ENCODE data around the gene NEBL. TPM values are rescaled to one million over a fixed set of nuclear protein-coding genes. Genes with fewer than 3 reads are reported as not detected.

NEBL gene
- total and polyA plus RNA-seq, 2 of the 4 experiments (the other 2 are of a cell fraction) = under 0.01 TPM

DNA sequence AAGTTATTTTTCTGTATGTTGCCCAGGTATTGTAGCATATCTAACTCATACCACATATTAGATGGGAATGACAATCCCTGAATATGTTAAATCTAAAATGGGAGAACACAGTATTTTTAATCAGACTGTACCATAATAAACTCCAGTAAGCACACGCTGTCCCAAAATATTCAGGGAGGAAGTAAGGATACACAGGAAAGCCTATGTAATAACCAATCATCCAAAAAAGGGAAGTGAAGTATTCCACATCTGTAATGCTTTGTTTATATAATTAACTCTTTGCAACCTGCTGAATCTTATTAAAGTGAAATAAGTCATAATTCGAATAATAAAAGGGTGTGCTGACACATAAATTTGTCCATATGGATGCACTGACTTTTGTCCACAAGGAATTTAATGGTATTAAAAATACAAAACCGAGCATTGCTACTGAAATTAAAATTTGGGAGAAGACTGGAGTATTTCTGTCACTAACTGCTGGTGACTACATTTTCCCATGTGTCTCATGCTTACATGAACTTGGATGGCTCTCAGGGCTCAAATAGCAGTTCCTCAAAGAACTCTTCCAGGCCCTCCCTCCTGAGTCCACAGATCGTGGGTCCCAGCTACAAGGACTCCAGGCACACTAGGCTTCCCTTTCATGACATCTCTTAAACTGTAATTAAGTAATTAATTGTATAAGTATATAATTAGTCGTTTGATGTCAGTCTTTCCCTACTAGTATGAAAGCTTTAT, 120.6 kb downstream of the NEBL start:
- ATAC-seq (ENCODE audit: low read depth) = no peak
- H3K36me3 ChIP-seq (ENCODE audit: control insufficient read depth, insufficient read depth, low read length) = no peaks in the 10 kb centered on the region
- no peak for TF ChIP-seq SMC3 (IDR thresholded peaks at IDR 0.05; ENCODE audit: low read depth, low read length)
- no peak for TF ChIP-seq FOS (IDR thresholded peaks at IDR 0.05; ENCODE audit: low read depth, low read length)
- no peak for TF ChIP-seq POLR2A (IDR thresholded peaks at IDR 0.05; ENCODE audit: low read depth, low read length)
- TF ChIP-seq CTCF (conservative IDR thresholded peaks at IDR 0.05; ENCODE audit: low read depth, low read length) = no peak
- no peak for TF ChIP-seq RAD21 (IDR thresholded peaks at IDR 0.05; ENCODE audit: low read length)
- TF ChIP-seq CHD1 (IDR thresholded peaks at IDR 0.05; ENCODE audit: low read depth, low read length) = no peak
- no peak for TF ChIP-seq NFE2L2 (IDR thresholded peaks at IDR 0.05; ENCODE audit: low read depth, low read length)
- no peak for TF ChIP-seq MAFK (IDR thresholded peaks at IDR 0.05; ENCODE audit: low read depth, low read length)
- TF ChIP-seq RCOR1 (IDR thresholded peaks at IDR 0.05; ENCODE audit: insufficient replicate concordance, low read length) = no peak
- TF ChIP-seq MXI1 (IDR thresholded peaks at IDR 0.05; ENCODE audit: borderline replicate concordance, low read depth, low read length) = no peak
- no peak for TF ChIP-seq RFX5 (IDR thresholded peaks at IDR 0.05; ENCODE audit: low read depth, low read length)
- no peak for TF ChIP-seq MAZ (IDR thresholded peaks at IDR 0.05; ENCODE audit: borderline replicate concordance, low read depth, low read length)
- TF ChIP-seq USF2 (IDR thresholded peaks at IDR 0.05; ENCODE audit: low read depth, low read length) = no peak
- TF ChIP-seq, protein P1, sequence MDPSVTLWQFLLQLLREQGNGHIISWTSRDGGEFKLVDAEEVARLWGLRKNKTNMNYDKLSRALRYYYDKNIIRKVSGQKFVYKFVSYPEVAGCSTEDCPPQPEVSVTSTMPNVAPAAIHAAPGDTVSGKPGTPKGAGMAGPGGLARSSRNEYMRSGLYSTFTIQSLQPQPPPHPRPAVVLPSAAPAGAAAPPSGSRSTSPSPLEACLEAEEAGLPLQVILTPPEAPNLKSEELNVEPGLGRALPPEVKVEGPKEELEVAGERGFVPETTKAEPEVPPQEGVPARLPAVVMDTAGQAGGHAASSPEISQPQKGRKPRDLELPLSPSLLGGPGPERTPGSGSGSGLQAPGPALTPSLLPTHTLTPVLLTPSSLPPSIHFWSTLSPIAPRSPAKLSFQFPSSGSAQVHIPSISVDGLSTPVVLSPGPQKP (IDR thresholded peaks at IDR 0.05; ENCODE audit: borderline replicate concordance, low read depth, low read length) = no peak
- no peak for TF ChIP-seq BHLHE40 (IDR thresholded peaks at IDR 0.05; ENCODE audit: low read depth, low read length)
- no peak for TF ChIP-seq CEBPB (IDR thresholded peaks at IDR 0.05; ENCODE audit: low read depth, low read length)
- H3K9me1 ChIP-seq (ENCODE audit: insufficient read depth, low read length) = no peaks in the 10 kb centered on the region
- no peak overlapping the region for H3K9ac ChIP-seq (ENCODE audit: low read depth, low read length)
- no peak overlapping the region for H2AFZ ChIP-seq (replicated peaks; ENCODE audit: low read length, poor library complexity)
- in situ Hi-C loops (cut with MboI; ENCODE audit: low sequenced_read_pairs) (no loop called here), intact Hi-C loops (cut with micrococcal nuclease) (no loop called here), dilution Hi-C loops (cut with HindIII; ENCODE audit: low sequenced_read_pairs, unreplicated experiment) (no loop called here)
- no peak overlapping the region for H3K56ac ChIP-seq (ENCODE audit: extremely low read depth, insufficient read depth, low read length)
- H3K4me1 ChIP-seq (ENCODE audit: control insufficient read depth, insufficient read depth, low read length) = no peaks in the 10 kb centered on the region
- POLR2A ChIA-PET (ENCODE audit: unreplicated experiment) = no interaction called here
- H2BK5ac ChIP-seq (ENCODE audit: low read depth, low read length, poor library complexity, severe bottlenecking) = no peak overlapping the region
- DNase-seq = no peak
- no peak overlapping the region for H3K4me2 ChIP-seq (ENCODE audit: low read depth, low read length)
- no peak overlapping the region for H2BK15ac ChIP-seq (ENCODE audit: low read depth, low read length)
- no peaks in the 10 kb centered on the region for H3K79me1 ChIP-seq (ENCODE audit: low read depth in 1 of 2, low read length in 2 of 2)
- no peak overlapping the region for H3K27ac ChIP-seq (ENCODE audit: insufficient read depth, low read length)
- no peaks in the 10 kb centered on the region for H3K27me3 ChIP-seq (ENCODE audit: control insufficient read depth, insufficient read depth, low read length)
- H3K4me3 ChIP-seq (ENCODE audit: insufficient read depth, low read depth, low read length) = no peak overlapping the region
- H2BK20ac ChIP-seq (ENCODE audit: low read depth, low read length) = no peak overlapping the region
- no peak overlapping the region for H2AK5ac ChIP-seq (ENCODE audit: low read depth, low read length)
- no peak overlapping the region for H3K4ac ChIP-seq (ENCODE audit: low read depth, low read length)
- H3K18ac ChIP-seq (ENCODE audit: low read depth, low read length) = no peak overlapping the region
- H3K9me3 ChIP-seq (ENCODE audit: control insufficient read depth, insufficient read depth, low read length) = peaks cover 2% of the 10 kb centered on the region; the same call in 1 of the 2 replicates
- no peak overlapping the region for H4K8ac ChIP-seq (ENCODE audit: low read depth in 2 of 2, low read length in 2 of 2)
- WGBS, 2 experiments (ENCODE audit: extremely low coverage in 2 of 2, insufficient read length in 1 of 2) = 80% methylated on average over 1 of the region's 5 CpGs; no CpG with 5 or more reads in 1 of the 2 experiments
- no peak overlapping the region for H2BK120ac ChIP-seq (ENCODE audit: low read depth, low read length)
- H4K20me1 ChIP-seq (ENCODE audit: insufficient read depth, low read length) = no peaks in the 10 kb centered on the region
- no peak overlapping the region for H3K23ac ChIP-seq (ENCODE audit: low read depth, low read length)
- CTCF ChIA-PET = no interaction called here
- H4K91ac ChIP-seq (ENCODE audit: insufficient read depth, low read depth, low read length) = no peak overlapping the region
- H4K5ac ChIP-seq (ENCODE audit: low read depth, low read length) = no peak overlapping the region
- BruUV-seq (replicated peaks) = no TSS peak
- no peak overlapping the region for H3K14ac ChIP-seq (replicated peaks; ENCODE audit: low read depth, low read length)
- no peak overlapping the region for H2AK9ac ChIP-seq (replicated peaks; ENCODE audit: low read depth, low read length, poor library complexity)

Data from IMR-90 (cell line).